Measurements from ENCODE around the gene GALK1.

Gene GALK1

DNA sequence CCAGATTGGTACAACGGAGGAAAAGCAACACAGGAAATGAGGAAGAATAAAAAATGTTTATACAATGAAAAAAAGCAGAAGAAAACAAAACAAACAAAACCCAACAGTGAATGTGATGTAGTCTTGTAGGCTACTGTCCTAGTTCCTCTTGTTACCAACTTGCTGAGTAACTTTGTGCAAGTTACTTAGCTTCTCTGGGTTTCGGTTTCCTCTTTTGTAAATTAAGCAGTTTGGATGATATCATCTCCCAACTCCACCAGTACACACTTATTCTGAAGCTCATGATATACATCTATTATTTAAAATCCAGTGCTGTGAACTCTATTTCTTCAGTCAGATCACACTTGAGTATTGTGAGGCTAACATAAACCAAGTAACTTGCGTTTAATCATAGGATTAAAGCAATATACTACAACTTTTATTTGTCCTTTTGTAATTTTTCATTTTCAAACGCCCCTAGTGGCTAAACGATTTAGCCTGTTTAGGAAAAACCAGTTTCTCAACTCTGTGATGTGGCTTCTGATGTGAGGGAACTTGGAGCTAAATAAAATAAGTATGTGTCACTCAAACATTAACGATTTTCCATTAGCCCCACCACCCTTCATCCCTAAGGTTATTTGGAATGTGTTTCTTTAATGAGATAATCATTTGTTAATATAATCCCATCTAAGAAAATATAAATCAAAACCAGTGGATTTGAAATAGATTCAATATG, 18.2 kb upstream of the GALK1 start:
- no peak for ATAC-seq
- TF ChIP-seq ISL1 (CRISPR knock-in tag; IDR thresholded peaks at IDR 0.05) (no peak), ESRRG (CRISPR knock-in tag; IDR thresholded peaks at IDR 0.05) (no peak), ZC3H10 (CRISPR knock-in tag; IDR thresholded peaks at IDR 0.05) (no peak), ZNF565 (CRISPR knock-in tag; conservative IDR thresholded peaks at IDR 0.05; ENCODE audit: low read depth) (no peak), ZNF70 (CRISPR knock-in tag; IDR thresholded peaks at IDR 0.05) (no peak), ARNTL (CRISPR knock-in tag; IDR thresholded peaks at IDR 0.05; ENCODE audit: borderline replicate concordance, low read depth) (no peak), GLIS3 (CRISPR knock-in tag; IDR thresholded peaks at IDR 0.05) (no peak), OSR1 (CRISPR knock-in tag; IDR thresholded peaks at IDR 0.05) (no peak), CSDC2 (CRISPR knock-in tag; IDR thresholded peaks at IDR 0.05) (no peak), ZFP30 (CRISPR knock-in tag; IDR thresholded peaks at IDR 0.05) (no peak)
- TF ChIP-seq, protein P1, sequence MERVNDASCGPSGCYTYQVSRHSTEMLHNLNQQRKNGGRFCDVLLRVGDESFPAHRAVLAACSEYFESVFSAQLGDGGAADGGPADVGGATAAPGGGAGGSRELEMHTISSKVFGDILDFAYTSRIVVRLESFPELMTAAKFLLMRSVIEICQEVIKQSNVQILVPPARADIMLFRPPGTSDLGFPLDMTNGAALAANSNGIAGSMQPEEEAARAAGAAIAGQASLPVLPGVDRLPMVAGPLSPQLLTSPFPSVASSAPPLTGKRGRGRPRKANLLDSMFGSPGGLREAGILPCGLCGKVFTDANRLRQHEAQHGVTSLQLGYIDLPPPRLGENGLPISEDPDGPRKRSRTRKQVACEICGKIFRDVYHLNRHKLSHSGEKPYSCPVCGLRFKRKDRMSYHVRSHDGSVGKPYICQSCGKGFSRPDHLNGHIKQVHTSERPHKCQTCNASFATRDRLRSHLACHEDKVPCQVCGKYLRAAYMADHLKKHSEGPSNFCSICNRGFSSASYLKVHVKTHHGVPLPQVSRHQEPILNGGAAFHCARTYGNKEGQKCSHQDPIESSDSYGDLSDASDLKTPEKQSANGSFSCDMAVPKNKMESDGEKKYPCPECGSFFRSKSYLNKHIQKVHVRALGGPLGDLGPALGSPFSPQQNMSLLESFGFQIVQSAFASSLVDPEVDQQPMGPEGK (CRISPR knock-in tag; IDR thresholded peaks at IDR 0.05; ENCODE audit: borderline replicate concordance), result no peak
- TF ChIP-seq, protein P2, sequence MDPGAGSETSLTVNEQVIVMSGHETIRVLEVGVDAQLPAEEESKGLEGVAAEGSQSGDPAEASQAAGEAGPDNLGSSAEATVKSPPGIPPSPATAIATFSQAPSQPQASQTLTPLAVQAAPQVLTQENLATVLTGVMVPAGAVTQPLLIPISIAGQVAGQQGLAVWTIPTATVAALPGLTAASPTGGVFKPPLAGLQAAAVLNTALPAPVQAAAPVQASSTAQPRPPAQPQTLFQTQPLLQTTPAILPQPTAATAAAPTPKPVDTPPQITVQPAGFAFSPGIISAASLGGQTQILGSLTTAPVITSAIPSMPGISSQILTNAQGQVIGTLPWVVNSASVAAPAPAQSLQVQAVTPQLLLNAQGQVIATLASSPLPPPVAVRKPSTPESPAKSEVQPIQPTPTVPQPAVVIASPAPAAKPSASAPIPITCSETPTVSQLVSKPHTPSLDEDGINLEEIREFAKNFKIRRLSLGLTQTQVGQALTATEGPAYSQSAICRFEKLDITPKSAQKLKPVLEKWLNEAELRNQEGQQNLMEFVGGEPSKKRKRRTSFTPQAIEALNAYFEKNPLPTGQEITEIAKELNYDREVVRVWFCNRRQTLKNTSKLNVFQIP (CRISPR knock-in tag; IDR thresholded peaks at IDR 0.05; ENCODE audit: borderline replicate concordance, low read depth), result no peak
- TF ChIP-seq, protein P3, sequence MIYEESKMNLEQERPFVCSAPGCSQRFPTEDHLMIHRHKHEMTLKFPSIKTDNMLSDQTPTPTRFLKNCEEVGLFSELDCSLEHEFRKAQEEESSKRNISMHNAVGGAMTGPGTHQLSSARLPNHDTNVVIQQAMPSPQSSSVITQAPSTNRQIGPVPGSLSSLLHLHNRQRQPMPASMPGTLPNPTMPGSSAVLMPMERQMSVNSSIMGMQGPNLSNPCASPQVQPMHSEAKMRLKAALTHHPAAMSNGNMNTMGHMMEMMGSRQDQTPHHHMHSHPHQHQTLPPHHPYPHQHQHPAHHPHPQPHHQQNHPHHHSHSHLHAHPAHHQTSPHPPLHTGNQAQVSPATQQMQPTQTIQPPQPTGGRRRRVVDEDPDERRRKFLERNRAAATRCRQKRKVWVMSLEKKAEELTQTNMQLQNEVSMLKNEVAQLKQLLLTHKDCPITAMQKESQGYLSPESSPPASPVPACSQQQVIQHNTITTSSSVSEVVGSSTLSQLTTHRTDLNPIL (CRISPR knock-in tag; IDR thresholded peaks at IDR 0.05; ENCODE audit: low read depth), result no peak

DNA sequence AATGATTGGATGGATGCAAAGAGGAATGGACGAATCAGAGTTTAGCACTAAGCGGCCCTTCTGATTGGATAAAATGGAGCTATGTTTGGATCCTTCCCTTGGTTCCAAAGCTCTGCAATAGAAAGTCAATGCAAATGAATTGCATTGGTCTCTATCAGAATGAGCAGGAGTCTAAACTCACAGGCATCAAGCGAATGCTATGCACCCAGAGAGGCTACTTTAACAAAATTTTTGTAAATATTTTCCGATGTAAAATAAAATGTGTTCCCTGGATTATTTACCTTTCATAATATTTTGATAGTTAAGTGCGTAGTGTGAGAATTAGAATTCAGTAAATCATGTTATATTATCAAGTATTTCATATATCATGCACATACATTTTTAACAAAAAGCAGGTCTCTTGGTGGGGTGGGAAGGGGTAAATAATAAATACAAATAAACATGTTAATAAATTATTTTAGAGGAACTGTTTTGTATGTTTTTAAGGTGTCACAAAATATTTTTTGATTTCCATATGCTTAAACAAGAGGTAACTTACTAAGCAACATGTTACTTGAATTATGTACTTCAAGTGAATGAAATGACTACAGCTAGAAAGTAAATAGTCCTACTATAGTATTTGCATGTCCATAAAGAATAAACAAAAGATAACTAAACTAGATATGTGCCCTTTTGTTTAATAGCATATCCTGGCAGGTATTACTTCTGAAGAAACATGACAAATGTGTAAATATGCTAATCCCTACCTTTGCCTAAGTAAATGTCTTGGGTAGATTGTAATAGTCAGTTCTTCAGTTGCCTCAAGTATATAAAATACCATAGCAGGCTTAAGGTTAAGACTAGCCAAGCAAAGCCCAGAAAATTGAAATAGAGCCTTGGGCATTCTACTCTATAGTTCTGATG, 15.2 kb upstream of the GALK1 start:
- TF ChIP-seq ZNF70 (CRISPR knock-in tag; IDR thresholded peaks at IDR 0.05), result no peak
- TF ChIP-seq, protein P4, sequence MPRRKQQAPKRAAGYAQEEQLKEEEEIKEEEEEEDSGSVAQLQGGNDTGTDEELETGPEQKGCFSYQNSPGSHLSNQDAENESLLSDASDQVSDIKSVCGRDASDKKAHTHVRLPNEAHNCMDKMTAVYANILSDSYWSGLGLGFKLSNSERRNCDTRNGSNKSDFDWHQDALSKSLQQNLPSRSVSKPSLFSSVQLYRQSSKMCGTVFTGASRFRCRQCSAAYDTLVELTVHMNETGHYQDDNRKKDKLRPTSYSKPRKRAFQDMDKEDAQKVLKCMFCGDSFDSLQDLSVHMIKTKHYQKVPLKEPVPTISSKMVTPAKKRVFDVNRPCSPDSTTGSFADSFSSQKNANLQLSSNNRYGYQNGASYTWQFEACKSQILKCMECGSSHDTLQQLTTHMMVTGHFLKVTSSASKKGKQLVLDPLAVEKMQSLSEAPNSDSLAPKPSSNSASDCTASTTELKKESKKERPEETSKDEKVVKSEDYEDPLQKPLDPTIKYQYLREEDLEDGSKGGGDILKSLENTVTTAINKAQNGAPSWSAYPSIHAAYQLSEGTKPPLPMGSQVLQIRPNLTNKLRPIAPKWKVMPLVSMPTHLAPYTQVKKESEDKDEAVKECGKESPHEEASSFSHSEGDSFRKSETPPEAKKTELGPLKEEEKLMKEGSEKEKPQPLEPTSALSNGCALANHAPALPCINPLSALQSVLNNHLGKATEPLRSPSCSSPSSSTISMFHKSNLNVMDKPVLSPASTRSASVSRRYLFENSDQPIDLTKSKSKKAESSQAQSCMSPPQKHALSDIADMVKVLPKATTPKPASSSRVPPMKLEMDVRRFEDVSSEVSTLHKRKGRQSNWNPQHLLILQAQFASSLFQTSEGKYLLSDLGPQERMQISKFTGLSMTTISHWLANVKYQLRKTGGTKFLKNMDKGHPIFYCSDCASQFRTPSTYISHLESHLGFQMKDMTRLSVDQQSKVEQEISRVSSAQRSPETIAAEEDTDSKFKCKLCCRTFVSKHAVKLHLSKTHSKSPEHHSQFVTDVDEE (CRISPR knock-in tag; IDR thresholded peaks at IDR 0.05), result 0 out of 2 replicates have a peak, but pooled peaks have one; percentile 74
- ATAC-seq, result no peak

DNA sequence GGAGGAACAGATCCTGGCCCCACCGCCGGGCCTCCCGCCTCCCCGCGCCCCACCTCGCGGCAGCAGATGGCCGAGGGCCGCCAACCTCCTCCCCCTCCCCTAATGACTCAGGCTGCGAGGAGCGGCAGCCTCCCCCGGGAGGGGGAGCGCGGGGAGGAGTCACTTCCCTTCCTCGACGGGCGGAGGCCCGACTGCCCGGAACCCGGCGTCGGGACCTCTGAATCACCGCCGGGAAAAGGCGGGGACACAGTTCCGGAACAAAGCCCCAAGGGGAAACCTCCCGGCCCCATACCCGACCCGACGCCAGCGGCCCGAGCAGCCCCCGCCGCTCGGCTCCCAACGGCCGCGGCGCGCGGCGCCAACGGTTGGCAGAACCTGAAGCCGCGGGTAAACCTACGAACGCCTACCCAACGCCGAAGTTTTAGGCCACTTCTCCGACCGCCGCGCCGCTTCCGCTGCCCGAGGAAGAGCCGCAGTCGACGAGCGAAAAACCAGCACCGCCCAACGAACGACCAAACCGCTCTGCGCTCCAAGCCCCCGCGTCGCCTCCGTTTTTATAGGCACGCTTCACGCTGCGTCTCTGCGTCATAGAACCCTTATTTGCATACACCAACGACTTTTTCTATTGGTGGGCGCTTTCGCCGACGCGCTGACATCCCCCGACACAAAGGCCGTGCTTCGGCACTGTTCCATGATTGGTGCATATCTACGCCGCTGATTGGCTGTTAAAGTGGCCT, 14.4 kb upstream of the GALK1 start:
- ATAC-seq, result peak; percentile 77
- TF ChIP-seq CSDC2 (CRISPR knock-in tag; IDR thresholded peaks at IDR 0.05), result no peak
- no peak for TF ChIP-seq TCF4 (CRISPR knock-in tag; IDR thresholded peaks at IDR 0.05; ENCODE audit: borderline replicate concordance)
- TF ChIP-seq ZNF8 (CRISPR knock-in tag; IDR thresholded peaks at IDR 0.05), result peak; percentile 67
- TF ChIP-seq, protein P1 (CRISPR knock-in tag; IDR thresholded peaks at IDR 0.05; ENCODE audit: borderline replicate concordance), result no peak
- peak; percentile 63; the same call in 1 of the 2 replicates for TF ChIP-seq TOX (CRISPR knock-in tag; IDR thresholded peaks at IDR 0.05; ENCODE audit: borderline replicate concordance)
- TF ChIP-seq ZC3H10 (CRISPR knock-in tag; IDR thresholded peaks at IDR 0.05), result peak; percentile 39; the same call in 1 of the 2 replicates
- TF ChIP-seq, protein P5, sequence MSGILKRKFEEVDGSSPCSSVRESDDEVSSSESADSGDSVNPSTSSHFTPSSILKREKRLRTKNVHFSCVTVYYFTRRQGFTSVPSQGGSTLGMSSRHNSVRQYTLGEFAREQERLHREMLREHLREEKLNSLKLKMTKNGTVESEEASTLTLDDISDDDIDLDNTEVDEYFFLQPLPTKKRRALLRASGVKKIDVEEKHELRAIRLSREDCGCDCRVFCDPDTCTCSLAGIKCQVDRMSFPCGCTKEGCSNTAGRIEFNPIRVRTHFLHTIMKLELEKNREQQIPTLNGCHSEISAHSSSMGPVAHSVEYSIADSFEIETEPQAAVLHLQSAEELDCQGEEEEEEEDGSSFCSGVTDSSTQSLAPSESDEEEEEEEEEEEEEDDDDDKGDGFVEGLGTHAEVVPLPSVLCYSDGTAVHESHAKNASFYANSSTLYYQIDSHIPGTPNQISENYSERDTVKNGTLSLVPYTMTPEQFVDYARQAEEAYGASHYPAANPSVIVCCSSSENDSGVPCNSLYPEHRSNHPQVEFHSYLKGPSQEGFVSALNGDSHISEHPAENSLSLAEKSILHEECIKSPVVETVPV (CRISPR knock-in tag; IDR thresholded peaks at IDR 0.05), result peak; percentile 78; the same call in 1 of the 2 replicates
- no peak for TF ChIP-seq BACH2 (CRISPR knock-in tag; IDR thresholded peaks at IDR 0.05; ENCODE audit: borderline replicate concordance)
- TF ChIP-seq ESRRG (CRISPR knock-in tag; IDR thresholded peaks at IDR 0.05), result peak; percentile 76
- no peak for TF ChIP-seq SNAI2 (CRISPR knock-in tag; IDR thresholded peaks at IDR 0.05)
- TF ChIP-seq PPARA (CRISPR knock-in tag; IDR thresholded peaks at IDR 0.05; ENCODE audit: borderline replicate concordance), result 0 out of 2 replicates have a peak, but pooled peaks have one; percentile 38
- TF ChIP-seq ARNTL (CRISPR knock-in tag; IDR thresholded peaks at IDR 0.05; ENCODE audit: borderline replicate concordance, low read depth), result peak; percentile 85; the same call in 1 of the 2 replicates
- TF ChIP-seq ZFP30 (CRISPR knock-in tag; IDR thresholded peaks at IDR 0.05), result peak; percentile 55; the same call in 1 of the 2 replicates
- TF ChIP-seq, protein P2 (CRISPR knock-in tag; IDR thresholded peaks at IDR 0.05; ENCODE audit: borderline replicate concordance, low read depth), result peak; percentile 94

Data from SK-N-SH treated with all-trans-retinoic acid at 6 μM for 48 hours (cell line).